Activated CD4-positive, alpha-beta memory T cell treated with anti-CD3 and anti-CD28 coated beads, Interleukin-2, amount 10 ng/mL, durations not matched to agents 7 days and 5 days (primary cell): ENCODE results near the gene TMEM214. TPM values are rescaled to one million over a fixed set of nuclear protein-coding genes. Genes with fewer than 3 reads are reported as not detected.
A peak's percentile ranks its signal among the peaks of the same experiment; 100 is the strongest.

ENCODE experiments used
- CTCF ChIA-PET: fragments of 350-600 bp; sonication (Branson Sonifier 250); formaldehyde crosslinking; loops from one replicate; lab custom pipeline; 2021; ENCODE audit warnings: antibody characterized with exemption, inconsistent platforms; lab: Charles Lee
- POLR2A ChIA-PET: fragments of 350-600 bp; sonication (Branson Sonifier 250); formaldehyde crosslinking; loops from one replicate; lab custom pipeline; 2021; ENCODE audit warnings: antibody characterized with exemption; lab: Charles Lee
- DNase-seq: peaks from one replicate; pipeline ENCODE4 v3.0.0-alpha.2; 2020
- H3K27ac Mint-ChIP-seq: one replicate; pipeline ENCODE4 v1.8.0; 2021; ENCODE audit warnings: mild to moderate bottlenecking, mixed read lengths
- H3K27me3 Mint-ChIP-seq: one replicate; pipeline ENCODE4 v1.8.0; 2021; ENCODE audit warnings: mixed read lengths
- H3K36me3 Mint-ChIP-seq: one replicate; pipeline ENCODE4 v1.8.0; 2021; ENCODE audit warnings: low read depth, mixed read lengths
- H3K4me1 Mint-ChIP-seq: one replicate; pipeline ENCODE4 v1.8.0; 2021; ENCODE audit warnings: mixed read lengths
- H3K4me3 Mint-ChIP-seq: one replicate; pipeline ENCODE4 v1.8.0; 2021; ENCODE audit warnings: mild to moderate bottlenecking, mixed read lengths
- H3K9me3 Mint-ChIP-seq: one replicate; pipeline ENCODE4 v1.8.0; 2021; ENCODE audit warnings: mixed read lengths
- total RNA-seq, 2 experiments: library from RNA; stranded (reverse); gene quantifications; one replicate each; pipeline ENCODE4 v1.2.3, GENCODE V29; 2021

The TMEM214 gene
- total RNA-seq, 2 experiments from 2014 or later, result 80.4 to 80.7 TPM

DNA sequence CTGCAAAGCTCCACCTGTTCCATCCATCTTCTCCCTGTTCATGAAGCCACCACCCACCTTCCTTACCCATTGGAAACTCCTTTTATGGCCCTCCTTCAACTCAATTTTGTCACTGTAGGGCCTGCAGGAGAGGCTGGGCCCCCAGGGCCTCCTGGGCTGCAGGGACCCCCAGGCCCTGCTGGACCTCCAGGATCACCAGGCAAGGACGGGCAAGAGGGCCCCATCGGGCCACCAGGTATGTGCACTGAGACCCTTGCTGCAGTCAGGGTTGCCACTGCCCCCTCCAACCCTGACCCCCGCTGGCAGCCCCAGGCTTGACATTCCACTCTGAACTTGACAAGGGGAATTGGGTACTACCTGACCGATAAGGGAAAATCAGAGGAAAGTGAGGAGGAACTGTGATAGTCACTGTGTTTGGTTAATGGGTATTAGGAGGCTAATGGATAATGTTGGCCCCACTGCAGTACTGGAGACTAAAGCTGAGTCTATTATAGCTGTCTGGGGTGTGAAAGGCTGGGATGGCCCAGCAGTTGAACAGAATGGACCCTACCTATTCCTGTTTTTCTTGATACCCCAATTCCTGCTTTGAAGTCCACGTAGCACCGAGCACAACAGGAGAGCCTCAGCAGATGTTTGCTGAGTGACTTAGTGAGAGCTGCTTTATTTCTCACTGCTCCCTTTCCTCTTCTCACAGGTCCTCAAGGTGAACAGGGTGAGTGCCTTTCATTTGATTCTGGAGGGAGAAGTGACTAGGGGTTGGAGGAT is 51.7 kb downstream of the TMEM214 start:
- Mint-ChIP-seq H3K27me3 (no peaks in the 10 kb centered on the region), H3K4me3 (peak overlapping the region; percentile 66), H3K9me3 (no peaks in the 10 kb centered on the region), H3K36me3 (no peaks in the 10 kb centered on the region), H3K27ac (peak overlapping the region; percentile 61), H3K4me1 (peaks cover 52% of the 10 kb centered on the region)
- no peak for DNase-seq
- ChIA-PET CTCF (interaction anchor here (1.0 to 2.4 kb wide), 3 partner anchors 13 to 196 kb away, joined by 3 to 15 read pairs (median 8); partner anchors contain the start of genes AGBL5 and OST4), POLR2A (interaction anchor here (1.2 to 11.8 kb wide), 6 partner anchors 11 to 51 kb away, joined by 3 to 125 read pairs (median 6); partner anchors contain the start of genes ABHD1, AGBL5 and OST4)

GRCh38 chr2:27085062-27085672 is 52.4 kb downstream of the TMEM214 start:
- H3K27ac Mint-ChIP-seq, result peak overlapping the region; percentile 64
- no peaks in the 10 kb centered on the region for H3K36me3 Mint-ChIP-seq
- H3K4me1 Mint-ChIP-seq, result peaks cover 50% of the 10 kb centered on the region
- H3K4me3 Mint-ChIP-seq, result peak overlapping the region; percentile 66
- CTCF ChIA-PET, result interaction anchor here (0.8 to 2.4 kb wide), 6 partner anchors 14 to 266 kb away, joined by 3 to 15 read pairs (median 4); partner anchors contain the start of genes AGBL5, OST4 and TMEM214
- no peaks in the 10 kb centered on the region for H3K27me3 Mint-ChIP-seq
- POLR2A ChIA-PET, result interaction anchor here (0.9 to 11.8 kb wide), 8 partner anchors 11 to 284 kb away, joined by 3 to 125 read pairs (median 4); partner anchors contain the start of genes ABHD1, AGBL5, EIF2B4 and OST4
- no peaks in the 10 kb centered on the region for H3K9me3 Mint-ChIP-seq
- no peak for DNase-seq

DNA sequence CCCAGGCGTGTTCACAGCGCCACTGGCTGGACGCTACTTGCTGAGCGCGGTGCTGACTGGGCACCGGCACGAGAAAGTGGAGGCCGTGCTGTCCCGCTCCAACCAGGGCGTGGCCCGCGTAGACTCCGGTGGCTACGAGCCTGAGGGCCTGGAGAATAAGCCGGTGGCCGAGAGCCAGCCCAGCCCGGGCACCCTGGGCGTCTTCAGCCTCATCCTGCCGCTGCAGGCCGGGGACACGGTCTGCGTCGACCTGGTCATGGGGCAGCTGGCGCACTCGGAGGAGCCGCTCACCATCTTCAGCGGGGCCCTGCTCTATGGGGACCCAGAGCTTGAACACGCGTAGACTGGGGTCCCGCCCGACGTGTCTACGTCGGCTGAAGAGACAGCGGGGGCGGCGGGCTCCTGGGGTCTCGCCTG is 52.9 kb downstream of the TMEM214 start:
- H3K27me3 Mint-ChIP-seq, result no peaks in the 10 kb centered on the region
- H3K4me3 Mint-ChIP-seq, result peak overlapping the region; percentile 66
- H3K36me3 Mint-ChIP-seq, result no peaks in the 10 kb centered on the region
- no peaks in the 10 kb centered on the region for H3K9me3 Mint-ChIP-seq
- ChIA-PET POLR2A (interaction anchor here (0.9 to 11.8 kb wide), 9 partner anchors 10 to 284 kb away, joined by 3 to 125 read pairs (median 5); partner anchors contain the start of genes ABHD1, AGBL5, EIF2B4 and OST4), CTCF (interaction anchor here (0.8 to 2.4 kb wide), 5 partner anchors 14 to 265 kb away, joined by 3 to 15 read pairs (median 5); partner anchors contain the start of genes AGBL5, OST4 and TMEM214)
- peaks cover 46% of the 10 kb centered on the region for H3K4me1 Mint-ChIP-seq
- peak; percentile 51 for DNase-seq
- peak overlapping the region; percentile 64 for H3K27ac Mint-ChIP-seq

DNA sequence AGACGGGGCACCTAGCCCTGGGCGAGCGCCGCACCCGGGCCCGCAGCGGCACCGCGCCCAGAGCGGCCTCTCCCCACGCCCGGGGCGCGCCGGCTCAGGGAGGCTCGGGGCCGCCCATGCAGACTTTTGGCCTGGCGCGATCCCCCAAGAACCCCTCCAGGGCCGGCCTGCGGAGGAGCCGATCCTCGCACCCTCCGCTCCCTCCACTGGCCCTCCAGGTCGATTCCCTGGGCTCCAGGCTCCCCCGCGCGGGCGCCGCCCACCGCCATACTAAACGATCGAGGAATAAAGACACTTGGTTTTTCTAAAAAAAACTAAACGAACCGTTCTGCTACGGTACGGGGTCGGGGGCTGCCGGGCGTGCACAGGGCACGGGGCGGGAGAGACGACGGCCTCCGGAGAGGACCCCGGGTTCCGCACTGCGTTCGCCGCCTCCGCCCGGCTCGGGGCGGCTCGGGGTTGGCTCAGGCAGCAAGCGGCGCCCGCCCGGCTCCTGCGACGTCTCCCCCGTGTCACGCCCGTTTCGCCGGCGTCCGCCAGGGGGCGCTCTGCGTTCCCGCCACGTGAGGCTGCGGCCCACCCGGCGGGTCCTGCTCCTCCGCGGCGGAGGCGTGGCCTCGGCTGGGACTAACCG is 53.4 kb downstream of the TMEM214 start:
- Mint-ChIP-seq H3K27me3 (no peaks in the 10 kb centered on the region), H3K27ac (peak overlapping the region; percentile 80), H3K36me3 (no peaks in the 10 kb centered on the region), H3K4me3 (peak overlapping the region; percentile 79), H3K9me3 (no peaks in the 10 kb centered on the region), H3K4me1 (peaks cover 41% of the 10 kb centered on the region)
- POLR2A ChIA-PET, result interaction anchor here (1.1 to 11.8 kb wide), 6 partner anchors 10 to 283 kb away, joined by 3 to 125 read pairs (median 6); partner anchors contain the start of genes AGBL5, EIF2B4 and OST4
- CTCF ChIA-PET, result interaction anchor here (1.0 to 2.7 kb wide), 9 partner anchors 10 to 194 kb away, joined by 3 to 15 read pairs (median 5); partner anchors contain the start of genes AGBL5, OST4 and TMEM214
- DNase-seq, result peak; percentile 98

GRCh38 chr2:27086724-27087593 is 54.2 kb downstream of the TMEM214 start, which contains the start of gene KHK:
KHK (plus strand) TSS chr2:27086772; CDS start chr2:27087260, 488 bp downstream.
- POLR2A ChIA-PET, result interaction anchor here (2.3 to 11.8 kb wide), 4 partner anchors 13 to 47 kb away, joined by 7 to 125 read pairs (median 60); partner anchors contain the start of genes AGBL5, OST4 and PREB
- H3K4me1 Mint-ChIP-seq, result peaks cover 35% of the 10 kb centered on the region

DNA sequence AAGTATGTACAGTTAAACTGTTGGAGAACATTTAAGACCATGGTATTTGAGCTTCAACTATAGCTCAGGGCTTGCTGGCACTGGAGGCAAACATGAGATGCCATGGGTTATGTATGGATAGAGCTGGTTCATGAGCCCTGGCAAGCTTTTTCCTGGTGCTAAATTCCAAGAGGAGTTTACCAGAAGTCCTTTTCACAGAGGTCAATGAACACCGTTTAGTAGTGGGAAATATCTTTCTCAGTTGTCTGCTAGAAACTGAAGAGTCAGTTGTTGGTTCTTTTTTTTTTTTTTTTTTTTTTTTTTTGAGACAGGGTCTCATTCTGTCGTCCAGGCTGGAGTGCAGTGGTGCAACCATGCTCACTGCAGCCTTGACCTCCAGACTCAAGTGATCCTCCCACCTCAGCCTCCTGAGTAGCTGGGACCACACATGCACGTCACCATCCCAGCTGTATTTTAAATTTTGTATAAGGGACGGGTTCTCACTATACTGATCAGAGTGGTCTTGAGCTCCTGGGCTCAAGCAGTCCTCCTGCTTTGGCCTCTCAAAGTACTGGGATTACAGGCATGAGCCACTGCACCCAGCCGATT is 55.2 kb downstream of the TMEM214 start:
- H3K36me3 Mint-ChIP-seq, result no peaks in the 10 kb centered on the region
- H3K27me3 Mint-ChIP-seq, result no peaks in the 10 kb centered on the region
- H3K27ac Mint-ChIP-seq, result no peak overlapping the region
- peaks cover 32% of the 10 kb centered on the region for H3K4me1 Mint-ChIP-seq
- POLR2A ChIA-PET, result interaction anchor here (2.3 to 11.8 kb wide), 4 partner anchors 14 to 46 kb away, joined by 7 to 125 read pairs (median 60); partner anchors contain the start of genes AGBL5, OST4 and PREB
- CTCF ChIA-PET, result interaction anchor here (0.7 to 2.7 kb wide), 9 partner anchors 9 to 758 kb away, joined by 3 to 10 read pairs (median 4); partner anchors contain the start of genes ATRAID, OST4 and SLC5A6
- H3K4me3 Mint-ChIP-seq, result no peak overlapping the region
- DNase-seq, result no peak
- H3K9me3 Mint-ChIP-seq, result no peaks in the 10 kb centered on the region

More at GRCh38 chr2:27086724-27087593, 54.2 kb downstream of the TMEM214 start, which contains the start of gene KHK:
- Mint-ChIP-seq H3K36me3 (no peaks in the 10 kb centered on the region), H3K9me3 (no peaks in the 10 kb centered on the region), H3K27me3 (no peaks in the 10 kb centered on the region), H3K27ac (peak within 1 kb of the TSS; percentile 80), H3K4me3 (peak within 1 kb of the TSS; percentile 79)
- CTCF ChIA-PET, result interaction anchor here (0.7 to 2.7 kb wide), 11 partner anchors 10 to 757 kb away, joined by 3 to 10 read pairs (median 4); partner anchors contain the start of genes ATRAID, OST4 and SLC5A6
- peak; percentile 37 for DNase-seq

GRCh38 chr2:27088634-27089033 is 55.9 kb downstream of the TMEM214 start:
- Mint-ChIP-seq H3K9me3 (no peaks in the 10 kb centered on the region), H3K27me3 (no peaks in the 10 kb centered on the region), H3K27ac (no peak overlapping the region), H3K36me3 (no peaks in the 10 kb centered on the region), H3K4me1 (peaks cover 31% of the 10 kb centered on the region), H3K4me3 (no peak overlapping the region)
- ChIA-PET POLR2A (interaction anchor here (2.3 to 11.8 kb wide), 3 partner anchors 15 to 45 kb away, joined by 14 to 125 read pairs (median 107); partner anchors contain the start of genes AGBL5, OST4 and PREB), CTCF (interaction anchor here (1.1 to 2.7 kb wide), 4 partner anchors 8 to 215 kb away, joined by 4 to 10 read pairs (median 6); partner anchors contain the start of gene OST4)
- DNase-seq, result no peak

- Mint-ChIP-seq H3K4me1 (peaks cover 27% of the 10 kb centered on the region), H3K4me3 (no peak overlapping the region), H3K36me3 (no peaks in the 10 kb centered on the region), H3K27me3 (no peaks in the 10 kb centered on the region), H3K27ac (no peak overlapping the region), H3K9me3 (no peaks in the 10 kb centered on the region)
- ChIA-PET CTCF (interaction anchor here (0.7 to 1.9 kb wide), 6 partner anchors 8 to 1201 kb away, joined by 3 to 5 read pairs (median 3); partner anchors contain the start of gene OST4), POLR2A (interaction anchor here (2.3 to 11.8 kb wide), 3 partner anchors 16 to 45 kb away, joined by 14 to 125 read pairs (median 107); partner anchors contain the start of genes AGBL5, OST4 and PREB)
- DNase-seq, result no peak
Measured at GRCh38 chr2:27089111-27089954, 56.6 kb downstream of the TMEM214 start.
